GM19324 (cell line): Measurements from ENCODE around the gene CRYBG3.

Experiments used
- ATAC-seq: cut with Tn5 transposase; IDR thresholded peaks from one replicate; pipeline ENCODE4 v1.9.1; 2021; ENCODE audit warnings: mild to moderate bottlenecking, moderate library complexity; ENCODE audit not compliant: unreplicated experiment, low FRiP score

Gene CRYBG3

DNA sequence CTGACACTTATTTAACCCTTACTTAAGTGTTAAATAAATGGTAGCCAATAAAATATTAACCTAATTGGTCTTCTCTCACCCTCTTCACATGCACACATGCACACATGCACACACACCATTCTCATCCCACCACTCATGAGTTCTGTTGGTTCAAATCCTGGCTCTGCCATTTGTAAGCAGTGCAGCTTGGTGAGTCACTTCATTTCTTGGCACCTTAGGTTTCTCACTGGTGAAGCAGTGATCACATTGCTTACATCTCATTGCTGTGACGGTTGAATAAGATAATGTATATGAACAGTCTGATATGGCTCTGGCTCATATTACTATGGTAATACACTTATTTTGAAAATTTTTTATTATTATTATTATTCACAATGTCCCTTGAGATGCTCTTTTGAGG lies 116.6 kb downstream of the CRYBG3 start:
- ATAC-seq, result no peak

GRCh38 chr3:97939401-97939800 lies 117.6 kb downstream of the CRYBG3 start:
- no peak for ATAC-seq

- no peak for ATAC-seq
Observed at GRCh38 chr3:97940034-97940433, 118.2 kb downstream of the CRYBG3 start.

GRCh38 chr3:97942801-97943546 lies 121.2 kb downstream of the CRYBG3 start:
- ATAC-seq, result no peak

DNA sequence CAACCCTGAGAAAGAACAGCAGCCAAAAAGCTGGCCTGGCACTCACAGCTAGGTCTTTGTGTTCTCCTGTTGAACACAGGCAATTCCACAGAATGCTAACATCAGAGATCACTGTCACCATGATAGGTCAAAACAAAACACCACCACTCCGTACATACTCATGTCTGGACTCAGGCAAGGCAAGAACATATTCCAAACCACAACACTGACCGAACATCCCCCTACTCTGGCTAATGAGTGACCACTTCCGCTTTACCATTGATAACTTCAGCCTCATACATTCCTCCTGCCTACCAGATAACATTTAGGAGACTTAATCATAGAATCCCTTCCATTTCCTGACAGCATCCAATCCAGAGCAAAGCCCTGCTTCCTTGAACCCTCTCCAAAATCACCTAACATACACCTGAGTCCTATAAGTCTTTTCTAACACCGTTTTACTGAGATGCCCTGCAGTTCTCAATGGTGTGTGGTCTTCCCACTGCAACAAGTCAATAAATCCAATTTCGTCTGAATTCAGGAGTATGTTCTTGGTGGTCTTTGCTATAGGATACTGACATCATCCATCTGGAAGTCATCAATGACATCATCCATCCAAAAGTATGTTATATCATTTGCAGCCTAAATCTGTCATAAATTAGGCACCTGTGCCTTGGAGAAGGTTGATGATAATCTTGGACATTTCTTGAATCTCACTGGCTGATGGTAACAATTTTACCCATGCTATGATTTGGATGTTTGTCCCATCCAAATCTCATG lies 126.7 kb downstream of the CRYBG3 start:
- ATAC-seq, result no peak

DNA sequence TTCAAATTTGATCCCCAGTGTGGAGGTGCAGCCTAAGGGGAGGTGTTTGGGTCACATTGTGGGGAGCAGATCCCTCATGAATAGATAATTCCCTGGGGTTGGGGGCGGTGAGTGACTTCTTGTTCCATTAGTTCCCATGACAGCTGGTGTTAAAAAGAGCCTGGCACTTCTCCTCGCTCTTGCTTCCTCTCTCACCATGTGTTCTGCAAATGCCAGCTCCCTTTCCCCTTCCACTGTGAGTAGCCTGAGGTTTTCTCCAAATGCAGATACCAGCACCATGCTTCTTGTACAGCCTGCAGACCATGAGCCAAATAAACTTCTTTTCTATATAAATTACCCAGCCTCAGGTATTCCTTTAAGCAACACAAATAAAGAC lies 127.3 kb downstream of the CRYBG3 start:
- ATAC-seq, result no peak

GRCh38 chr3:97949743-97950142 lies 127.9 kb downstream of the CRYBG3 start:
- no peak for ATAC-seq

- ATAC-seq, result no peak
Observed at GRCh38 chr3:97950360-97950759, 128.5 kb downstream of the CRYBG3 start.

GRCh38 chr3:97952280-97952679 lies 130.5 kb downstream of the CRYBG3 start:
- ATAC-seq, result no peak

GRCh38 chr3:97952872-97953271 lies 131.1 kb downstream of the CRYBG3 start:
- no peak for ATAC-seq

DNA sequence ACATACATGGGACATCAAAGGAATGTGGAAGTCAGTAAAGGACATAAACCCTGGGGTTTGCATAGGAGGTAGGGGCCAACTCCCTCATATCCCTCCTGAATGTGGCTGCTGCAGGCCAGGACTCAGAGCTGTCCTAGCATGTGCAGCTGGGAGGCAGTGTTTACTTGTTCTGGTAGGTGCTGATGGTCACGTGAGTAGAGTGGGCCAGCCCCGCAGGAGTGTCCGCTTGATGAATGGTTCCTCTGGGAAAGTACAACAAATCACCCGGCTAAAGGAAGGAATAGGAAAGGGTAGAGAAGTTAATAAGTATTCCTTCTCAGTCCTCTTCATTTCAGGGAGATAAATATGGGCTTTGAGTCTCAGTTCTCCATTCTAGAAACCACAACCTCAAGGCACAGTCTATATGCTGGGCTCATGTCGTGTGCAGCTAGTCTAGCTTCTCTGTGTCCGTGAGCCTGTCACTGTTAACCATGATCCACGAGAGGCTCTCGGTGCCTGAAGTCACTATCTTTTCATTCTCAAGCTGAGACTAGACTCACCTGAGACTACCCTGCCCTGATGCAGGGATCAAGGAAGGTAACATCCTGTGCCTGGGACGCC lies 132.5 kb downstream of the CRYBG3 start:
- ATAC-seq, result no peak

- ATAC-seq, result no peak
Observed at GRCh38 chr3:97956051-97956450, 134.2 kb downstream of the CRYBG3 start.

DNA sequence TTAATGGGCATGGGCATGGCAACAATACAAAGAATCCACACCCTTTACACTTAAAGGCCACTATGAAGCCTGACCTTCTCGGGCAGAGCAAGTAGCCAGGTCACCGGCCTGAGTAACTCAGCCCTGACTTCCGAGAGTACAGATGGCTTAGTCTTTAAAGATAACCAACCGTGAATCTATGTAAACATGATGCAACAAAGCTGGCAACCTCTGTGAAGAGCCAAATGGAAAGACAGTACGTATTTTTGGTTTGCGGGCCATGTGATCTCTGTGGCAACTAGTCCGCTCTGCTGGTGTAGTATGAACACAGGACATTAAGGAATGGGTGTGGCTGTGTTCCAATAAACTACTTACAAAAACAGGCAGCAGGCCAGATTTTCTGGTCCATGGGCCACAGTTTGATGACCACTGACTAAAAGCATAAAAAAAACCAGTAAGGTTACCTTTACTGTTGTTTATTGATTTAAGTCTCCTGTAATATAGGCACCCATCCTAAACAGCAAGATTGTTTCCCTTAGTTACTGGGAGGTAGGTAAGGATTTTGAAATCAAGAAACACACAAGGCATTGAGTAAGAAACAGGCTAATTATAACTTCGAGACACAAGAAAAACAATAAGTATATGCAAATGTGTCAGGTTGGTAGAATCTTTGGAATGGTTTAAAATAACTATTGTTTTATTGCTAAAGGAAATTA lies 136.0 kb downstream of the CRYBG3 start:
- ATAC-seq, result no peak

DNA sequence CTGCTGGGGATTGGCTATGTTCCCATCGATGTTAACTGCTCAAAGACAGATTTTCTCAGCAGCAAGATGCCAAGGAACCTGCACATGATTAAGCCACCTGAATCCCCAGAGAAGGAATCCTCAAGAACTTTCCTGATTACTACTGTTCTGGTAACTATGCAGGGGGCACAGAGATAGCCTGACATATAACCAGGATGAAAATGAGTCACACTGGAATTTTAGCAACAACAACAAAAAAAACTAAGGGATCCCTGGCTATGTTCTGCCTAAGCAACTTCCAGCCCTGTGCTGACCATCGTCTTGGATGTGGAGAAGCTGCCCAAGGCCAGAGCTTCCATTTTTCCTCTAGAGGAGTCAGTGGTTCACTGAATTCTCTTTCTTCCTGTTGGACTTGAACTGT lies 136.6 kb downstream of the CRYBG3 start:
- ATAC-seq, result no peak

DNA sequence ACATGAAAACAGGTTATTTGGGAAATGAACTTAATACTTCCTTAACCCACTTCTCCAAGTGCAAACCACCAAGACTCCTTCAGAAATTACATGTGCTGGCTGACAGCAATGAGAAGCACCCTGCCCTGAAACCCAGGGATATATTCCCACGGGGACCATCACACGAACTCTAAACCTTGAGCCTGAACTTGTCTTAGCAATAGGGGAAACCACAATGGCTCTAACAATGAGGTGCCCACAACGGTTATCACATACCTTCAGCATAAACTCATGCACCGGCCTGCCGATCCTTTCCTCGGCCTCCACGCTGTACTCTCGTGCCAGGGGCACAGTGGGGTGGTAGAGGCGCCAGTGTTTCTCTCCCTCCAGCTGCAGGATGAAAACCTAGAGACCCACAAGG lies 137.0 kb downstream of the CRYBG3 start:
- ATAC-seq, result no peak

DNA sequence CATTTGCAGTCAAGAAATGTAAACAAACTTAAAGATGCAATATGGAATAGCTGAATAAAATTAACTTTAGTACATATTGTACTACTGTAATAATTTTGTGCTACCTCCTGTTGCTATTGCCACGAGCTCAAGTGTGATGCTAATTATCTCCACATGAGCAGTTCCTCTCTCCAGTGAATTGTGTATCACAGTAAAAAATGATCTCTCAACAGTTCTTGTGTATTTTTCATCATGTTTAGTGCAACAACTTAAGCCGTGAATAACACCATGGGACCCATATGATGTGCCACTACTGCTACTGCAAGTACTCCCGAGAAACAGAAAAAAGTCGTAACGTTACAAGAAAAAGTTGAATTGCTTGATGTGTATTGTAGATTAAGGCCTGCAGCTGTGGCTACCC lies 138.1 kb downstream of the CRYBG3 start:
- no peak for ATAC-seq

- ATAC-seq, result no peak
Observed at GRCh38 chr3:97960551-97960950, 138.7 kb downstream of the CRYBG3 start.

DNA sequence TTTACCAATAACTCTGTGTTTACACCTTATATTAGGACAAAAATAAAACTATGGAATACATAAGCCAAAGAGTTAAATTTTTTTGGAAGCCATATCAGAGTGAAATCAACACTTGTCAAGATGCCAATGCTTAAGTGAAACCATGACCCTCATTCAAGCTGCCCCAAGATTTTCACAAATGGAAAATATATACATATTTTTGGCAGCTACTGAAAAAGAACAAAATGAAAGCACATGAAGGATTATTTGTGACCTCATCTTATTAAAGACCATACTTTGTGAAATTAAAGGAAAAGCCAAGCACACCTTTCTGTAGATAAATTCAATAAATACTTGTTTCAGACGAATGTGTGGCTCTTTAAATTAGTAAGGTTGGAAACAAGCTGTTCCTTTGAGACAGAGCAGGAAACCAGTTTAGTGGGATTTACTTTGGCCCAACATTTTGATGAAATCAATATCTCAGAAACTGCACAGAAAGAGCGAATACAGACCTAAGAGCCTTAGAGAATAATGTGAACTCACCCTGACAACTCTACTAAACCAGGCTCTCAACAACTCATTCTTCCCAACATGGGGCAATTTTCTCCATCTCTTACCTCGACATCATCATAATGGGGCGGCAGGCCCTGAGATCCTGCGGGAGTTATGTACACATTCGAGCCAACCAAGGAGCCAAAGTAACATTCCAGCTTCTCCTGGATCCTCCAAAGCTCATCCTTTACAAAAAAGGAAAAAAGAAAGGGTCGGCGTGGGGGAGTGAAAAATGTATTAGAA lies 139.4 kb downstream of the CRYBG3 start:
- ATAC-seq, result no peak

GRCh38 chr3:97967966-97968365 lies 146.2 kb downstream of the CRYBG3 start:
- ATAC-seq, result no peak

GRCh38 chr3:97968376-97968775 lies 146.6 kb downstream of the CRYBG3 start:
- ATAC-seq, result no peak
